ENCODE measurements around the gene CCDC32. TPM values are rescaled to one million over a fixed set of nuclear protein-coding genes. Genes with fewer than 3 reads are reported as not detected.

CCDC32 gene
- total RNA-seq, 1 donor from 2014 or later: 16.9 TPM

- DNase-seq (ENCODE audit: low read depth in 2 of 2): peak in 1 of 2 donors; percentile 10
Measured at GRCh38 chr15:40567111-40567510, 2.3 kb upstream of the CCDC32 start.

- no peak for DNase-seq (ENCODE audit: low read depth in 2 of 2)
Measured at GRCh38 chr15:40565333-40566238, 744 bp upstream of the CCDC32 start.

- DNase-seq (ENCODE audit: low read depth in 2 of 2): no peak
Measured at GRCh38 chr15:40563426-40563825, 1.4 kb downstream of the CCDC32 start.

DNA sequence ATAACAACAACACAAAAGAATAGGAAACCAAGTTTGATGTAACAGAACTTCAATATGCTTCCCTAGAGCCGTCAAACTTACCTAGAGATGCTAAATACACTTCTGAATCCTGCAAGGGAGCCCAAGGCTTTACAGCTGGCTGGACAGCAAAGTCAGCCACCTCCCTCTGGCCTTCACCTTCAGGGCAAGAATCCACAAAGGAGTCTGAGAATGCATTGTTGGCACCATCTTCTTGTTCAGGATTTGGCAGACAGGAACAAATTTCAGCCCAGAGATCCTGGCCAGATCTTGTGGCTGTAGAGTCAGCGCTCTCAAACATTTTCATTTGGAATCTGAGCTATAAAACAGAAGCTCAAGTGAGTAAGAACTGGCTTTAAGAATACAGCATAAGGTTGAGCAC lies 2.2 kb downstream of the CCDC32 start:
- no peak for DNase-seq (ENCODE audit: low read depth in 2 of 2)

- DNase-seq (ENCODE audit: low read depth in 2 of 2): no peak
Measured at GRCh38 chr15:40558952-40559742, 5.7 kb downstream of the CCDC32 start.

DNA sequence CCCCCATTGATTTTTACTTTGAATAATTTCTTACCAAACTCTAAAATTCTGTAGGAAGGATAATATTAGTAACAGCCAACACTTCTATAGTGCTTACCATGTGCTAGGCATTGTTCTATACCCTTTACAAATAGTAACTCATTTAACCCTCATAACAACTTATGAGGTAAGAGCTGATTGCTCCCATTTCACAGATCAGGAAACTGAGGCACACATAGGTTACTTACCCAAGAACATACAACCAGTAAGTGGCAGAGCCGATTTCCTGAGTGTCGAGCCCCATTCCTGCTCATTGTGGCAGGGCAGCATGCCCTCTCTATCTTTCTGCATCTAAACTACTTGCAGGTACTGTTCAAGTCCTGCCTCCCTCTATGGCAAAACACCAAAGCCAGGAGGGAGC lies 9.0 kb downstream of the CCDC32 start:
- no peak for DNase-seq (ENCODE audit: low read depth in 2 of 2)

GRCh38 chr15:40554161-40554525 lies 10.7 kb downstream of the CCDC32 start:
- DNase-seq (ENCODE audit: low read depth in 2 of 2): no peak

- no peak for DNase-seq (ENCODE audit: low read depth in 2 of 2)
Measured at GRCh38 chr15:40550341-40551037, 14.4 kb downstream of the CCDC32 start.

- no peak for DNase-seq (ENCODE audit: low read depth in 2 of 2)
Measured at GRCh38 chr15:40549894-40550293, 14.9 kb downstream of the CCDC32 start.

DNA sequence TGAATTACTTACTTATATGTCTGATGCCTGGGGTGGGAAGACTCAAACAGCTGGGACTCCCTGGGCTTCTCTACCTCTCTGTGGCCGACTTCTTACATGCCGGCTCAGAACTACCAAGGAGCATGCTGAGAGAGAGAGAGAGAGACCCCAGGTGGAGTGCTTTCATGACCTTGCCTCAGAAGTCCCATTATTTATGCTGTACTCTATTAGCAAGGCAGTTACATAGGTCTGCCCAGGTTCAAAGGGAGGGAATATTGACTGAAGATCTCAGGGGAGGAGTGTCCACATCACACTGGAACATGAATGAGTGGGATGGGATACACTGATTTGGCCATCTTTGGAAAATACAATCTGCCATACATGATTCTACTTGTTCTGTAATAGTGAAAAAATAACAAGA lies 16.2 kb downstream of the CCDC32 start:
- DNase-seq (ENCODE audit: low read depth in 2 of 2): no peak

DNA sequence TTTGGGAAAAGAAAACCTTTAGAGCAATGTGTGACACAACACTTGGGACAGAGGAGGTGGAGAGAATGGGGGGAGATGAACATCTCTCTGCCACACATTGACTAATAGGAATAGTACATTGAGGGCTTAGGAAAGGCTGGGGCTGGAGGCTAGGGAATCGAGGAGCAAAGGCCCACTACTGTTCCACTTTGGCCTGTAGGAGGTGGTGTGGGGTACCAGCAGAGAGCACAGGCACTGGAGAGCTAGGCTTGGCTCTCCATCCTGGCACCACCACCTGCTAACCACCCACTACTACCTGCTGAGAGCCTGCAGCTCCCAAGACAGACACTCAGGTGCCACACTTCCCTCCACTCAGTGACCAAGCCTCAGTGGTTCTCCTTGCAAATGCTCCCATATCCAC lies 19.4 kb downstream of the CCDC32 start:
- DNase-seq (ENCODE audit: low read depth in 2 of 2): no peak

- DNase-seq (ENCODE audit: low read depth in 2 of 2): no peak
Measured at GRCh38 chr15:40543631-40544294, 21.1 kb downstream of the CCDC32 start.

GRCh38 chr15:40543082-40543481 lies 21.8 kb downstream of the CCDC32 start:
- DNase-seq (ENCODE audit: low read depth in 2 of 2): no peak

GRCh38 chr15:40538976-40539375 lies 25.9 kb downstream of the CCDC32 start:
- DNase-seq (ENCODE audit: low read depth in 2 of 2): no peak

- DNase-seq (ENCODE audit: low read depth in 2 of 2): no peak
Measured at GRCh38 chr15:40536501-40536900, 28.3 kb downstream of the CCDC32 start.

- DNase-seq (ENCODE audit: low read depth in 2 of 2): no peak
Measured at GRCh38 chr15:40534371-40534770, 30.5 kb downstream of the CCDC32 start.

DNA sequence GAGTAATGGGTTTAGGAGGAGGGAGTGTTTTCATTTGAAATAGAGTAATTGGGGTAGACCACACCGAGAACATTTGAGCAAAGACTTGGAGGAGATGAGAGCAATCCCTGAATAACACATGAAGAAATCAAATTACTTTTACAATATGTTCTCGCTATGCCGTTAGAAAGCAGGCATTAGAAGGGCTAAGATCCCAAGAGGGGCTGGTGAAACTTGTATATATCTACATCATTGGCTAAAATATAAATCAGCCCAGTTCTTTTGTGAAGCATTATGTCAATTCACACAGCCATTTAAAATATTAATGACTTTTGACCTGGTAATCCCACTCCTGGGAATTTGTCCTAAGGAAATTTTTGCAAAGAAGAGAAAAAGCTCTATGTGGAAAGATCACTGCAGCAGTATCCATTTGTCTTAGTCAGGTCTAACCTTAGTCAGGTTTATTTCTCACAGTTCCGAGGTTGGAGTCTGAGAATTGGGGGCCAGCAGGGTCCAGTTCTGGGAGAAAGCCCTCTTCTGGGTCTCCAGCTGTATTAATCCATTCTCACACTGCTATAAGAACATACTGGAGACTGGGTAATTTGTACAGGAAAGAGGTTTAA lies 31.0 kb downstream of the CCDC32 start:
- no peak for DNase-seq (ENCODE audit: low read depth in 2 of 2)

- no peak for DNase-seq (ENCODE audit: low read depth in 2 of 2)
Measured at GRCh38 chr15:40528801-40529200, 36.0 kb downstream of the CCDC32 start.

GRCh38 chr15:40525855-40526254 lies 39.0 kb downstream of the CCDC32 start:
- DNase-seq (ENCODE audit: low read depth in 2 of 2): no peak

DNA sequence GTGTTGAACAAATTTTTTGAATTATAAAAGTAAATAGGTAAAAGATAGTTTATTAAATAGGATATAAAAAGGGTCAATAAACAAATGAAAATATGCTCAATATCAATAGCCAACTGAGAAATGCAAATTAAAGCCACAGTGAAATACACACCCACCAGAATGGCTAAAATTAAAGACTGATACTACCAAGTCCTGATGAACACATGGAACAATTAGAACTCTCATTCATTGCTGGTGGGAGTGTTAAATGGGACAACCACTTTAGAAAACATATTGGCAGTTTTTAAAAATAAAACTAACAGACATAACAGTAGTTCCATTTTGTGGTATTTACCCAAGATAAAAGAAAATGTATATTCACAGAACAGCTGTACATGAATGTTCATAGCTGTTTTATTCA lies 41.2 kb downstream of the CCDC32 start:
- no peak for DNase-seq (ENCODE audit: low read depth in 2 of 2)

GRCh38 chr15:40516322-40516721 lies 48.5 kb downstream of the CCDC32 start:
- DNase-seq (ENCODE audit: low read depth in 2 of 2): no peak

Data from dermis microvascular lymphatic vessel endothelial cell (primary cell).